HepG2 (cell line): ENCODE results near the gene WNT5B. TPM values are rescaled to one million over a fixed set of nuclear protein-coding genes. Genes with fewer than 3 reads are reported as not detected.
A peak's percentile ranks its signal among the peaks of the same experiment; 100 is the strongest.

Experiments
- ATAC-seq: fragments of 200-7000 bp; cut with Tn5 transposase; 3 replicates; pipeline ENCODE4 v1.9.1; 2020; ENCODE audit warnings: mild to moderate bottlenecking, moderate library complexity
- BruUV-seq: library from RNA; stranded (reverse); fragments of 400-500 nt; replicated peaks from 2 replicates; lab custom pipeline; 2021; lab: Mats Ljungman, UMichigan
- CTCF ChIA-PET: fragments of 300-600 bp; formaldehyde crosslinking; extraction: SDS; loops from one replicate; lab custom pipeline; 2021; ENCODE audit warnings: low total read pairs, inconsistent platforms, low intra/inter-chr PET ratio; lab: Yijun Ruan, JAX
- POLR2A ChIA-PET: fragments of 350-600 bp; sonication (Branson Sonifier 250); formaldehyde crosslinking; loops from one replicate; lab custom pipeline; 2020; ENCODE audit warnings: antibody characterized with exemption, inconsistent platforms; lab: Yijun Ruan, JAX
- DNase-seq: peaks from one replicate; pipeline ENCODE4 v3.0.0-alpha.2; 2015; ENCODE audit warnings: low spot score
- FAIRE-seq: peaks from 3 replicates; lab custom pipeline; 2011; peaks lifted over from hg19 to GRCh38; lab: Jason Lieb, UNC
- H2AFZ ChIP-seq: one replicate; pipeline ENCODE4 v1.6.1; 2011; ENCODE audit warnings: low read length, inconsistent platforms
- H3K27ac ChIP-seq: fragments of 300-600 bp; 3 replicates; pipeline ENCODE4 v1.8.0; 2011; ENCODE audit warnings: mixed run types, mild to moderate bottlenecking, mixed read lengths, low read length, inconsistent platforms; ENCODE audit not compliant: insufficient read depth; ENCODE audit errors: extremely low read length
- H3K27me3 ChIP-seq, 2 experiments: fragments of 200-600 bp in 1 of 2; 2 replicates in 1 of 2; 3 replicates in 1 of 2; pipeline versions ENCODE4 v1.6.0 to v1.8.0; 2011; ENCODE audit warnings: low read length in 2 of 2, mild to moderate bottlenecking in 2 of 2, moderate library complexity in 2 of 2, inconsistent platforms in 1 of 2; ENCODE audit not compliant: insufficient read depth in 2 of 2, control insufficient read depth in 1 of 2
- H3K36me3 ChIP-seq, 2 experiments: fragments of 200-600 bp in 1 of 2; replicated peaks in 1 of 2; 2 replicates in 1 of 2; 3 replicates in 1 of 2; pipeline versions ENCODE4 v1.5.1 to v1.8.0; 2011; ENCODE audit warnings: low read length in 2 of 2, inconsistent platforms in 1 of 2; ENCODE audit not compliant: insufficient read depth in 2 of 2, control insufficient read depth in 1 of 2
- H3K4me1 ChIP-seq: 2 replicates; pipeline ENCODE4 v1.5.1; 2012; ENCODE audit warnings: low read length, inconsistent platforms; ENCODE audit not compliant: insufficient read depth
- H3K4me2 ChIP-seq: 2 replicates; pipeline ENCODE4 v1.6.0; 2011; ENCODE audit warnings: low read depth, low read length, inconsistent platforms
- H3K4me3 ChIP-seq, 3 experiments: fragments of 200-600 bp in 1 of 3; sonication (generic), shearing (Covaris generic) in 1 of 3; replicated peaks in 1 of 3; 2 replicates each; pipeline ENCODE4 v1.5.1; 2011 to 2016; ENCODE audit warnings: low read length in 3 of 3, inconsistent platforms in 2 of 3, low read depth in 2 of 3, mild to moderate bottlenecking in 2 of 3, control low read depth in 1 of 3, mixed read lengths in 1 of 3; ENCODE audit not compliant: insufficient read depth in 1 of 3
- H3K79me2 ChIP-seq: one replicate; pipeline ENCODE4 v1.6.1; 2011; ENCODE audit warnings: low read length, inconsistent platforms; ENCODE audit not compliant: insufficient read depth
- H3K9ac ChIP-seq: 2 replicates; pipeline ENCODE4 v1.6.0; 2011; ENCODE audit warnings: mild to moderate bottlenecking, low read depth, low read length, inconsistent platforms; ENCODE audit not compliant: insufficient read depth
- H3K9me3 ChIP-seq: 2 replicates; pipeline ENCODE4 v1.5.1; 2012; ENCODE audit warnings: mild to moderate bottlenecking, low read length
- H4K20me1 ChIP-seq: 2 replicates; pipeline ENCODE4 v1.6.0; 2011; ENCODE audit warnings: inconsistent platforms, mild to moderate bottlenecking, low read length, moderate library complexity; ENCODE audit not compliant: insufficient read depth
- BRD4 ChIP-seq: sonication (generic); formaldehyde crosslinking; IDR thresholded peaks from 2 replicates; pipeline ENCODE4 v1.4.0; 2020; ENCODE audit warnings: missing genetic modification reagents
- MED1 ChIP-seq: sonication (generic); formaldehyde crosslinking; IDR thresholded peaks from 2 replicates; pipeline ENCODE4 v1.4.0; 2020; ENCODE audit warnings: missing genetic modification reagents
- ZNF350 ChIP-seq: sonication (generic); formaldehyde crosslinking; IDR thresholded peaks from 2 replicates; pipeline ENCODE4 v1.4.0; 2020; ENCODE audit warnings: mild to moderate bottlenecking, low read depth, missing genetic modification reagents, borderline replicate concordance
- ZNF788 ChIP-seq: sonication (generic); formaldehyde crosslinking; IDR thresholded peaks from 2 replicates; pipeline ENCODE4 v1.5.0; 2020; ENCODE audit warnings: mild to moderate bottlenecking, missing genetic modification reagents, borderline replicate concordance
- WGBS: methylation state at CpG from one replicate; pipeline ENCODE4 v1.1.6; 2017; ENCODE audit warnings: low lambda C conversion rate; 5-methylcytosine and 5-hydroxymethylcytosine counted together
- in situ Hi-C: cut with HindIII; loops from 2 replicates; pipeline ENCODE4 v1.10.0; 2017; ENCODE audit warnings: low pct_unique_long_range_greater_than_20kb; ENCODE audit not compliant: extremely low pct_ligation_motif_present
- intact Hi-C: fragments of 100-400 bp; cut with micrococcal nuclease; formaldehyde crosslinking; loops from one replicate; pipeline ENCODE4 v1.10.0; 2022; ENCODE audit not compliant: unreplicated experiment
- polyA plus RNA-seq, 8 experiments: library from polyadenylated mRNA; depleted of rRNA in 3 of 8; stranded (reverse) in 7 of 8; unstranded in 1 of 8; fragments of >200 nt; fragmentation: Illumina TruSeq in 4 of 8; extraction: Trizol in 4 of 8; gene quantifications; 2 replicates each; pipeline versions ENCODE4 v1.2.1 to v1.2.3, GENCODE V29; 2011 to 2016; ENCODE audit warnings: low read depth in 4 of 8, missing spikeins in 1 of 8, mixed read lengths in 1 of 8; ENCODE audit not compliant: insufficient read depth in 1 of 8
- total RNA-seq, 5 experiments: library from RNA; depleted of rRNA; stranded (reverse); fragments of >200 nt; fragmentation: Illumina TruSeq; extraction: Trizol; gene quantifications; 2 replicates each; pipeline ENCODE4 v1.2.3, GENCODE V29; 2016; ENCODE audit warnings: low read depth in 1 of 5
- TF ChIP-seq, protein P1 (sequence below): sonication (generic); formaldehyde crosslinking; IDR thresholded peaks from 2 replicates; pipeline ENCODE4 v1.4.0; 2020; ENCODE audit warnings: missing genetic modification reagents, borderline replicate concordance
- TF ChIP-seq, protein P2 (sequence below): IDR thresholded peaks from 2 replicates; pipeline ENCODE4 v1.6.1; 2016; ENCODE audit warnings: mild to moderate bottlenecking, missing biosample characterization, missing genetic modification reagents
- TF ChIP-seq, protein P3 (sequence below), 2 experiments: sonication (generic) in 1 of 2; formaldehyde crosslinking in 1 of 2; IDR thresholded peaks; 2 replicates each; pipeline versions ENCODE4 v1.6.1 to v1.9.0; 2014 to 2022; ENCODE audit warnings: antibody characterized with exemption in 1 of 2, borderline replicate concordance in 1 of 2, inconsistent platforms in 1 of 2, low read depth in 1 of 2, missing genetic modification reagents in 1 of 2

Gene WNT5B
- total and polyA plus RNA-seq, 2 of the 13 experiments (the other 11 are each of a cell fraction or from before 2014, with no cell fraction given): 0.04 TPM; not detected in 1

DNA sequence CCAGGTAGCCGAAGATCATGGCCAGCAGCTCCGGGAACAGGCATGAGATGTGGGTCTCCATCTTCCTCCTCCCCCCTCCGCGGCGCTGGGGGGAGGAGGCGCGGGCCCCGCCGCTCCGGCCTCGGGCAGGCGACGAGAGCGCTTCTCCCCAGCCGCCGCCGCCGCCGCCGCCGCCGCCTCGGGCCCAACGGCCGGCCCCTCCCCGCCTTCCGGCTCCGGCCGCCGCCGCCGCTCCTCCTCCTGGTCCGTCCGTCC, 35.1 kb upstream of the WNT5B start (continued):
- TF ChIP-seq BRD4 (peak; percentile 25; the same call in 1 of the 2 replicates), ZNF350 (CRISPR knock-in tag) (no peak), MED1 (CRISPR knock-in tag) (no peak)
- TF ChIP-seq, protein P1, sequence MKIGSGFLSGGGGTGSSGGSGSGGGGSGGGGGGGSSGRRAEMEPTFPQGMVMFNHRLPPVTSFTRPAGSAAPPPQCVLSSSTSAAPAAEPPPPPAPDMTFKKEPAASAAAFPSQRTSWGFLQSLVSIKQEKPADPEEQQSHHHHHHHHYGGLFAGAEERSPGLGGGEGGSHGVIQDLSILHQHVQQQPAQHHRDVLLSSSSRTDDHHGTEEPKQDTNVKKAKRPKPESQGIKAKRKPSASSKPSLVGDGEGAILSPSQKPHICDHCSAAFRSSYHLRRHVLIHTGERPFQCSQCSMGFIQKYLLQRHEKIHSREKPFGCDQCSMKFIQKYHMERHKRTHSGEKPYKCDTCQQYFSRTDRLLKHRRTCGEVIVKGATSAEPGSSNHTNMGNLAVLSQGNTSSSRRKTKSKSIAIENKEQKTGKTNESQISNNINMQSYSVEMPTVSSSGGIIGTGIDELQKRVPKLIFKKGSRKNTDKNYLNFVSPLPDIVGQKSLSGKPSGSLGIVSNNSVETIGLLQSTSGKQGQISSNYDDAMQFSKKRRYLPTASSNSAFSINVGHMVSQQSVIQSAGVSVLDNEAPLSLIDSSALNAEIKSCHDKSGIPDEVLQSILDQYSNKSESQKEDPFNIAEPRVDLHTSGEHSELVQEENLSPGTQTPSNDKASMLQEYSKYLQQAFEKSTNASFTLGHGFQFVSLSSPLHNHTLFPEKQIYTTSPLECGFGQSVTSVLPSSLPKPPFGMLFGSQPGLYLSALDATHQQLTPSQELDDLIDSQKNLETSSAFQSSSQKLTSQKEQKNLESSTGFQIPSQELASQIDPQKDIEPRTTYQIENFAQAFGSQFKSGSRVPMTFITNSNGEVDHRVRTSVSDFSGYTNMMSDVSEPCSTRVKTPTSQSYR (CRISPR knock-in tag): peak; percentile 31; the same call in 1 of the 2 replicates
- TF ChIP-seq, protein P2, sequence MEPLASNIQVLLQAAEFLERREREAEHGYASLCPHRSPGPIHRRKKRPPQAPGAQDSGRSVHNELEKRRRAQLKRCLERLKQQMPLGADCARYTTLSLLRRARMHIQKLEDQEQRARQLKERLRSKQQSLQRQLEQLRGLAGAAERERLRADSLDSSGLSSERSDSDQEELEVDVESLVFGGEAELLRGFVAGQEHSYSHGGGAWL (CRISPR knock-in tag): 0 out of 2 replicates have a peak, but pooled peaks have one; percentile 8

DNA sequence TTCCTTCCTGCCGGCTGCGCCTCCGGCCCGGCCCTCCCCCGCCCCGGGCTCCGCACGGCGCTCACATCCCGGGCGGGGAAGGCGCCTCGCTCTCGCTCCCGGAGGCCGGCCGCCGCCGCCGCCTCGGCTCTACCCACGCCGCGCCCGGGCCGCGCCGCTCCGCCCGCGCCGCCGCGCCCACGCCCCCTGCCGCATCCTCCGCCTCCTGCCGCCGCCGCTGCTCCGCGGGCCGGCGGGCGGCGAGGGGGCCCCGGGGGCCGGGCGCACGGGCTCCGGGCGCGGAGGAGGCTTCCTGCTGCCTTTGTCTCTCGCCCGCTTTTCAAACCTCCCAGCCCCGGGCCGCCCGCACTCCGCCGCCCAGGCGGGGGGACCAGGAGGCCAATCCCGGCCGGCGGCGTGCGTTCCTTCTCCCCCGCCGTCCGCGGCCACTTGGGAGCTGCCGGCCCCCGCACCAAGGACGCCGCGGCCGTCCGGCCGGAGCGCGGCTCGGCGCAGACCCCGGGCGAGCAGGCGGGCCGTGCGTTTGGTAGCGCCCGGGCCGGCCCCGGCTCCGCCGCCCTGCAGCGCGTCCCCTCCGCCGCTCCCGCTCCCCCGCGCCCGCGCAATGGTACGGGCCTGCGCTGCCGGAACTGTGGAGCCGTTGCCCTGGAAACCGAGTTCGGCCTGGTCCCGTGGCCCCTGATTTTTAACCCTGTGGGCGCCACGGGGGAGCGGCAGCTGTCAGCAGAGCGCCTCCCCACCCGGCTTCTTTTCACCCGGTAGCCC, 34.6 kb upstream of the WNT5B start, which contains the start of gene FBXL14:
TSS of gene FBXL14 (minus strand) at position 321 of the 765 bp plus-strand sequence. CDS start 515 bp downstream, outside the sequence.
- Histone ChIP-seq H3K4me2 (peak within 1 kb of the TSS; percentile 99), H3K27me3 (peaks cover 0 to 4% of the 10 kb centered on the region in 2 experiments; a peak in 2 of 5 replicates), H3K27ac (peak within 1 kb of the TSS; percentile 73), H4K20me1 (peaks cover 17% of the 10 kb centered on the region; the same call in 1 of the 2 replicates), H2AFZ (peak within 1 kb of the TSS; percentile 33), H3K9ac (peak within 1 kb of the TSS; percentile 61), H3K79me2 (peaks cover 26% of the 10 kb centered on the region), H3K9me3 (no peaks in the 10 kb centered on the region), H3K36me3 (no peaks in the 10 kb centered on the region), H3K4me3 (peak within 1 kb of the TSS; percentile 66 to 83 (median 75)), H3K4me1 (peaks cover 52% of the 10 kb centered on the region)
- ChIA-PET CTCF (no interaction called here), POLR2A (no interaction called here)
- in situ Hi-C loops: loop anchor here (5.0 to 25.0 kb wide), 2 partner anchors 77 to 1032 kb away; no protein-coding TSS in a partner anchor
- ATAC-seq (peak; percentile 82), DNase-seq (peak; percentile 74), FAIRE-seq (no peak)
- WGBS: 4% methylated on average over 5 of the region's 115 CpGs
- BruUV-seq: no TSS peak
- intact Hi-C loops: no loop called here
- no peak for TF ChIP-seq ZNF788
- TF ChIP-seq, protein P3, sequence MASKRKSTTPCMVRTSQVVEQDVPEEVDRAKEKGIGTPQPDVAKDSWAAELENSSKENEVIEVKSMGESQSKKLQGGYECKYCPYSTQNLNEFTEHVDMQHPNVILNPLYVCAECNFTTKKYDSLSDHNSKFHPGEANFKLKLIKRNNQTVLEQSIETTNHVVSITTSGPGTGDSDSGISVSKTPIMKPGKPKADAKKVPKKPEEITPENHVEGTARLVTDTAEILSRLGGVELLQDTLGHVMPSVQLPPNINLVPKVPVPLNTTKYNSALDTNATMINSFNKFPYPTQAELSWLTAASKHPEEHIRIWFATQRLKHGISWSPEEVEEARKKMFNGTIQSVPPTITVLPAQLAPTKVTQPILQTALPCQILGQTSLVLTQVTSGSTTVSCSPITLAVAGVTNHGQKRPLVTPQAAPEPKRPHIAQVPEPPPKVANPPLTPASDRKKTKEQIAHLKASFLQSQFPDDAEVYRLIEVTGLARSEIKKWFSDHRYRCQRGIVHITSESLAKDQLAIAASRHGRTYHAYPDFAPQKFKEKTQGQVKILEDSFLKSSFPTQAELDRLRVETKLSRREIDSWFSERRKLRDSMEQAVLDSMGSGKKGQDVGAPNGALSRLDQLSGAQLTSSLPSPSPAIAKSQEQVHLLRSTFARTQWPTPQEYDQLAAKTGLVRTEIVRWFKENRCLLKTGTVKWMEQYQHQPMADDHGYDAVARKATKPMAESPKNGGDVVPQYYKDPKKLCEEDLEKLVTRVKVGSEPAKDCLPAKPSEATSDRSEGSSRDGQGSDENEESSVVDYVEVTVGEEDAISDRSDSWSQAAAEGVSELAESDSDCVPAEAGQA (IDR thresholded peaks at IDR 0.05; ENCODE audit: low read depth): no peak
- TF ChIP-seq, protein P3 (CRISPR knock-in tag; IDR thresholded peaks at IDR 0.05; ENCODE audit: borderline replicate concordance): no peak
